Amniotic epithelial cell (primary cell): ENCODE measurements around the gene OSBPL8.
A peak's percentile ranks its signal among the peaks of the same experiment; 100 is the strongest.

Source experiments
- DNase-seq: peaks from one replicate; pipeline ENCODE4 v3.0.0-alpha.2; 2010; ENCODE audit warnings: low read depth

Gene OSBPL8

DNA sequence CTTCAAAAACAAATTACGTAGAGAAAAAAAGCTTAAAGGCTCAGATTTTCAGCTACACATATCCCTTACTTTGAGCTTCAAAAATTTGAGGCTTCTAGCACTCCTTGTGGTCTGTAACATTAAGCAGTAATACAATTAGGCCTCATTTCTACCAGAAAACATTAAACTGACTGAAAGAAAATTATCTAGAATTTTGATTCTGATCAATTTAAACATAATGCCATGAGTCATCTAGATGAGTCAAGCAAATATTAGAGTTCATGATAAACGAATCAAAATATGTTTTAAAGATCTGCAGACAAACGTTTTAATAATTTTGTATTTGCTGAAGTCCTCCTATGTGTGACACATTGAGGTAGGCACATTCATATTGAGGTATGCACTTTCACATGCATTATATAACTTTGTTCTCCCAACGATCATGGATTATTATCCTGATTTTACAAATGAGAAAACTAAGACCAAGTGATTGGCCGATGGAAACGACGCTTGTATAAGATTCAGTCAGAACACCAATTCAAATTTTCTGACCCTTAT is 4.3 kb downstream of the OSBPL8 start:
- no peak for DNase-seq

GRCh38 chr12:76554405-76555230 is 5.0 kb downstream of the OSBPL8 start:
- no peak for DNase-seq

DNA sequence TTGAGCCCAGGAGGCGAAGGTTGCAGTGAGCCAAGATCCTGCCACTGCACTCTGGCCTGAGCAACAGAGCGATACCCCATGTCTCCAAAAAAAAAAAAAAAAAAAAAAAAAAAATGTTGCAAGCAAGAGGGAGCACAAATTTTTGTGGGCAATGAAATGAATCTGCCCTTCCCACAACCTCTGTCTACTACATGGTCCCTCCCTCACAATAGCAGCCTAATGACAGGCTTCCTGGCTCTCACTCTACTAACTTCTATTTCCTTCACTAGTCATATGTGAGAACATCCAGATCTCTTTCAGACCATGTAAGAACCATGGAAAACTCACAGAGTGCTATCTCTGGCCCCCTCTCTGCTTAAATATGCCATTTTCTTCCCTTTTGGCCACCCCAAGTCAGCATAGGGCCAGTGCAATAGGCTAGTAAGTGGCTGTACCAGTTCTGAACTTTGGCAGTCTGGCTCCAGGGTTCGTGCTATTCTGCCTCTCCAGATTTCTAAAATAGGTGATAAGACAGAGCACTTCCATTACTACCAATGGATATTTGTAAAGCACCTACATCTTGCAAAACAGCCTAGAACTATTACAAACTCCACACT is 7.1 kb downstream of the OSBPL8 start:
- DNase-seq, result peak; percentile 51

GRCh38 chr12:76551482-76551888 is 8.1 kb downstream of the OSBPL8 start:
- no peak for DNase-seq

DNA sequence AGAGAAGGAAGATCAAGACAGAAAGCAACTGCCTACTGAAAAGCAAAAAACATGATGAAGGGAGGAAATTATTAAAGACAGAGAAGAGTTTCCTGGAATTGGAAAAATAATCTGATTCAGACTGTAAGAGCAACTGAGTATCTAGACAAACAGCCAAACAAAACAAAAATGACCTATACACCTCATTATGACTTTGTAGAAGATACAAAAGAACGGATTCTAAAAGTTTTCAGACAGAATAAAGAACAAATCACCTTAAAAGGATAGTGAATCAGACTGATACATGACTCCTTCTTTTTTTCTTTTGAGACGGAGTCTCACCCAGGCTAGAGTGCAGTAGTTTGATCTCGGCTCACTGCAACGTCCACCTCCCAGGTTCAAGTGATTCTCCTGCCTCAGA is 10.4 kb downstream of the OSBPL8 start:
- no peak for DNase-seq

- DNase-seq, result no peak
These were observed 11.2 kb downstream of the OSBPL8 start for GRCh38 chr12:76548222-76548837.

DNA sequence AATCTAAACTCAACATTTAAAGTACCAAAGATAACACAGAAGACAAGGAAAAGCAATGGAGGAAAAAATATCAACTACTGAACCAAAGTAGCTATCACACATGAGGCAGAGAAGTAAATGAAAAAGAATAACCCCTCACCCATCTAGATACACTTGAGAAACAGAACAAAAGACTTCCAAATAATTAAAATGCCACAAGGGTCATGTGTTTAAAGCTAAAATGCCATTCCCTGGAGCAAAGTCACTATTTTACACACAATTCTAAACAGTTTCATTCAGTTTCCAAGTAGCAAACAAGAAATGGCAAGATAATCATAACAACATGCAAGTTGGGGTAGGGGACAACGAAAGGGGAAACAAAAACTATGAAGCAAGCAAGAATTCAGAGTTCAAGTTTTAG is 12.0 kb downstream of the OSBPL8 start:
- DNase-seq, result no peak

DNA sequence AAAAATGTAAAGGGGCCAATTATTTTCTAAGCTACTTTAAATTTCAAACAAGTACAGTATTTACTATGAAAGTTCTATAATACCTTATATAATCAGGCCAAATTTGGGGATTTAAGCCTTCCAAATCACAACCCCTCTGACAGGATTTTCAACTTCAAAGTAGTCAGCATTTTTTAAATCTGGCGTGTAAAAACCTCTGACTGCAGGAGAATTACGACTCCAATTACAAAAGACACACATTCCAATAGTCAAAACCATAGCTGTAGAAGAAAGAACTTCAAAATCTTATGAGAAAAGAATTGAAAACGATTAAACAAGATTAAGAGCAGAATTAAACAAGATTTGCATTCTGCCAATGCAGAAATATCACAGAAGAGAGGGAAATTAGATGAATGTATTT is 12.7 kb downstream of the OSBPL8 start:
- DNase-seq, result no peak

GRCh38 chr12:76545486-76545885 is 14.1 kb downstream of the OSBPL8 start:
- DNase-seq, result no peak

- no peak for DNase-seq
These were observed 14.8 kb downstream of the OSBPL8 start for GRCh38 chr12:76544601-76545261.

DNA sequence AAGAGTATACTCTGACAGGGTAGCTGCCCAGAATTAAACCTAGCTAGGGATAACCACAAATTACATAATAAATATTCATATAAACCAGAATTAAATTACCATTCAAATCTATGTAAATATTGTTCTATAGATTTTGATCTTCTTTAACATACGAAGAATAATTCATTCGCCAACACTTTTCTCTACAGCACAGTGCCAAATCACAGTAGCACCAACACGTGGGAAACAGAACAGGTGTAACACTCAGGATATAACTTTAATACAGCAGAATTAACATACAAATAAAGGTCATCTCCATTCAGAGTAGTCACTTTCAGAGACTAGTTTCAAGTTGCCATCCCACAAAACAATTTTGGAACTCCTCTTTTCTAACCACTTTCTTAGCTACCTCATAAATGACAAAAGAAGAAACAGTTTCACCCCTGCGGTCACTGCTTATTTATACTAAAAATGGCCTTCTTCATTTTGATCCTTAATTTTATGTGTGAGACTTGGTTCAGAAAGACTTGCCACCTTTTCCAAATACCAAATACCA is 15.7 kb downstream of the OSBPL8 start:
- no peak for DNase-seq

DNA sequence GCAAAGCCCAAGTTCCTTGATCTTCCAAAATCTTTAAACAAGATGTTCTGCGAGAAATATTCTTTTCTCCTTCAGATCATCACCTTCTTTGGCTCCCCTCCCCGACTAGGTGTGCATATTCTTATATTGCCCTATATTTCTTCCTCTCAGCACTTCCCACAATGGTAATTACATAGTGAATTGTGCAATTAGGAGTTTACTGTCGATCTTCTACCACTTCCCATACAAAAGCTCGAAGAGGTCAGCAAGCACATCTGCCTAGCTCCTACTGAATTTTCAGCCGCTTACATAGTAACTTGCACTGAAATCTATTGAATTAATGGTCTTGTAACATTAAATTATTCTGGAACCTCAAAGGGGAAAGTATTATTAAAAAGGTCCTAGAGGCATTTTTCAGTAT is 16.7 kb downstream of the OSBPL8 start:
- DNase-seq, result no peak

- DNase-seq, result no peak
These were observed 19.8 kb downstream of the OSBPL8 start for GRCh38 chr12:76539727-76540126.

- DNase-seq, result no peak
These were observed 21.6 kb downstream of the OSBPL8 start for GRCh38 chr12:76537923-76538322.

DNA sequence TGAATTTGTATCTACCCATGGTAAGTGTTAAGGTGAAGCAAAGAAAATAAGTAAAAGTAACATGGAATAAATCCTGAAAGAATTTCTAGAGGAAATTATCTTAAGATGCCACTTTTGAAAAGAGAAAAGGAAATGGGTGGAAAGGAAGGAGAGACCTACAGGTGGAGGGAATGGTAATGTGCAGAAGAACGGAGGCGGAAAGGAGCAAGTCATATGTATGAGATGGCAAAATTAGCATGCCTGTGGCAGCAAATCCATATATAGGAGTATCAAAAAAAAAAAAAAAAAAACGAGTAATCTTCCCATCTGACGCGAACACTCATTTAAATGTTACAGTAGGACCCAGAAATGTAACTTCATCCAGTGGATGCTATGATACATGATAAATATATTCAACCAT is 23.0 kb downstream of the OSBPL8 start:
- DNase-seq, result no peak

DNA sequence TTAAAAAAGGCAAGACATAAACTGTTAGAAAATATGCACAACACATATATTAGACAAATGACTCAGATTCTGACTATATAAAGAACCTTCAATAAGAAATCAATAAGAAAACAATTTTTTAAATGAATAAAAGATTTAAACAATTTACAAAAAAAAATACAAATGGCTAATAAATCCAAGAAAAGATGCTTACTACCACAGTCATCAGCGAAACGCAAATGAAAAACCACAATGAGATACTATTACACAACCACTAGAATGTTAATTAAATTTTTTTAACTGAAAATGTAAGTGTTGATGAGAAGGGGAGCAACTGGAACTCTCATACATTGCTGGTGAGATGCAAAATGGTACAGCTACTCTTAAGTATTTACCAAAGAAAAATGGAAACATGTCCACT is 24.4 kb downstream of the OSBPL8 start:
- no peak for DNase-seq

- DNase-seq, result peak; percentile 92
These were observed 26.2 kb downstream of the OSBPL8 start for GRCh38 chr12:76533331-76533730.

DNA sequence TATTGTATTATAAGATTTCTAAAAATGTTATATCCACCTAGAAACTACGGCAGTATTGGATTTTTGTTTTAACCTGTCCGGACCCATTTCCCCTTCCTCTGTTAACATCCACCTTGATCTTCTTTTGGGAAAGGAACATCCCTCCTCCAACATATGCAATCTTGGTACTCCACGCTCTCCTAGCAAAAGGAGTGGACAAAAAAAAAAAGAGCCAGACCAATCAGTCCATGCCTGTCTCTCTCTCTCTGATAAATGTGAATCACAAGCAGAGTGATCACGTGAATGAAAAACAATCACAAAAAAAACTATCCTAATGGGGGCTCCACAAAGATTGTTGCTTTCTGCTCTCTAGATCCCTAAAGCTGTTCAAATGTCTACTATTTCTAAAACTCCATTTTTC is 27.1 kb downstream of the OSBPL8 start:
- no peak for DNase-seq

DNA sequence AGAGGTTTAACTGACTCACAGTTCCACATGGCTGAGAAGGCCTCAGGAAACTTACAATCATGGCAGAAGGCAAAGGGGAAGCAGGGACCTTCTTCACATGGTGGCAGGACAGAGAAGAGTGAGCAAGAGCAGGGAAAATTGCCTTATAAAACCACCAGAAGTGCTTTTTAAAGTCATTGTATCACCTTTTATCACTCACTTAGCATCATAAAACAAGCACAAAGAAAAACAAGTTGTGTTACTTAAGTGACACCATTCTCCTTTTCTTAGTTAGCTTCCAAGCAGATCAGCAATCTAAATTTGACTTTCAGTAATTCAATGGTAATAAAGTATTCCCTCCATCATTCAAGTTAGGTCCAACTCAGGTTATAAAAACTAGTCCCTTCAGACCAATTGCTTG is 28.5 kb downstream of the OSBPL8 start:
- no peak for DNase-seq

DNA sequence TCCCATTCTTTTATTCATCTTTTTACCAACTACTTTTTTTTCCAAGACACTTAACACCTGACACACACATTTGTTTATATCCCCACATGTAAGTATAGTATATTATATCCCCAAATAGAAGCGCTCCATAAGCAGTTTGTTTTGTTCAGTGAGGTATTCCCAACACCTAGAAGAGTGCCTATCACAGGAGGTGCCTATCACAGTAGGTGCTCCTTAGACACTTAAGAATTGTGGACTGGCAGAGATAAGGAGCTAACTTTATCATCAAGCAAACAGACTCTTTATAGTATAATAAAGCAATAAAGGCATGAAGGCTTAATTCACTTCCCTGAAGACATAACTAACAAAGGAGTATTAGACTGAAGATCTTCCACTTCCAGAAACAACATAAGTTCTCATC is 29.1 kb downstream of the OSBPL8 start:
- no peak for DNase-seq

DNA sequence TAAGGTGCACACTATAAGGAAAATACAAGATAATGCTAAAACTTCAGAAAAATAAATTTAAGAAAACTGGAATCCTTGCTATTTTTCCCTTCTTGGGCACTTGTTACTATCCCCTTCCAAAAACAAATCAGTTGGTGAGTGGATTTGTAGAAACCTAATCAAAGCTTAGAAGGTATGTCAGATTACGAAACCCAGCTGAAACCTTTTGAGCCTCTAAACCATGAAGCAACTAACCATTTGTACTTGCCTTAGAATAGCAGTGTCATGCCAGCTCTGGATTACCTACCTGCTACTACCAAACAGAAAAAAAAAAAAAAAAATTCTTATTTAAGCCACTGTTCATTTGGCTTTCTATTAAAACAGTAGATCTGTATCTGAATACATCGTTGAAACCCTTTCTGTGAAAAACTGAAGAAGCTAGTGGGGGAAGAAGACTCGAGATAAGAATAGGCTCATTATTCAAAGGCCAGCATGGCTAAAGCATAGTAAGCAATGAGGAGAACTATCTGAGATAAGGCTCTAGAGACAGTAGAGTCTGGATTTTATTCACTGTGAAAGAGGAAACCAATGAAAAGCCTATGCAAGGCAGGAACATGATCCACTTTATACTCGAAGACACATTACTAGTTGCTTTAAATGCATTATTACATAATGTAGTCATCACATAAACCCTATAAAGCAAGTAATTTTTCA is 30.2 kb downstream of the OSBPL8 start:
- peak; percentile 75 for DNase-seq

GRCh38 chr12:76523408-76523807 is 36.2 kb downstream of the OSBPL8 start:
- no peak for DNase-seq
